Uterus (tissue), 4 donors: ENCODE data around the gene SMARCC2. TPM values are rescaled to one million over a fixed set of nuclear protein-coding genes. Genes with fewer than 3 reads are reported as not detected.

ENCODE experiments used
- total RNA-seq, 4 donors: library from RNA; depleted of rRNA in 3 of 4; stranded (reverse); fragments of >200 nt in 3 of 4; gene quantifications; one replicate each; pipeline versions ENCODE4 v1.1.0 to v1.2.4, GENCODE V29; 2014 to 2023
- donor health status: DM: yes; HTN: yes; CAD: no.

Gene SMARCC2
- total RNA-seq, 4 donors from 2014 or later = 63.2 to 214 (median 81.0) TPM

Other genes with a start within 250 kb of the SMARCC2 start
- gene PMEL, start 223.4 kb downstream of the SMARCC2 start, total RNA-seq = 1 to 10 TPM in 2 of 4 donors, under 1 TPM in 1, not detected in 1; 0.26 to 3.6 (median 2.9) TPM
- gene CDK2, start 222.7 kb downstream of the SMARCC2 start, total RNA-seq = 10 to 100 TPM; 19.0 to 35.6 (median 28.7) TPM
- gene RAB5B, start 215.4 kb downstream of the SMARCC2 start, total RNA-seq = 100 to 1,000 TPM in 1 of 4 donors, 10 to 100 TPM in 3; 49.4 to 128 (median 67.2) TPM
- gene SUOX, start 192.2 kb downstream of the SMARCC2 start, total RNA-seq = 10 to 100 TPM in 3 of 4 donors, 1 to 10 TPM in 1; 5.1 to 35.5 (median 26.7) TPM
- gene IKZF4, start 168.4 kb downstream of the SMARCC2 start, total RNA-seq = 10 to 100 TPM in 1 of 4 donors, 1 to 10 TPM in 2, not detected in 1; 4.4 to 19.4 (median 5.6) TPM
- gene RPS26, start 147.6 kb downstream of the SMARCC2 start, total RNA-seq = 1,000 to 10,000 TPM in 1 of 4 donors, 100 to 1,000 TPM in 1, 10 to 100 TPM in 2; 35.4 to 1,129 (median 240) TPM
- gene ERBB3, start 109.3 kb downstream of the SMARCC2 start, total RNA-seq = 10 to 100 TPM in 1 of 4 donors, 1 to 10 TPM in 2, under 1 TPM in 1; 0.77 to 29.0 (median 6.5) TPM
- 100 to 1,000 TPM in 1 of 4 donors, 10 to 100 TPM in 3; 64.4 to 120 (median 81.0) TPM for gene PA2G4, start 84.9 kb downstream of the SMARCC2 start, total RNA-seq
- 1,000 to 10,000 TPM; 1,022 to 4,789 (median 2,600) TPM for gene RPL41, start 72.8 kb downstream of the SMARCC2 start, total RNA-seq
- 1 to 10 TPM; 1.3 to 9.8 (median 4.2) TPM for gene ZC3H10, start 71.2 kb downstream of the SMARCC2 start, total RNA-seq
- gene ESYT1, start 61.2 kb downstream of the SMARCC2 start, total RNA-seq = 100 to 1,000 TPM in 3 of 4 donors, 10 to 100 TPM in 1; 98.4 to 203 (median 134) TPM
- gene MYL6B, start 36.9 kb downstream of the SMARCC2 start, total RNA-seq = 10 to 100 TPM in 3 of 4 donors, 1 to 10 TPM in 1; 6.7 to 57.5 (median 27.0) TPM
- gene MYL6, start 31.1 kb downstream of the SMARCC2 start, total RNA-seq = 1,000 to 10,000 TPM; 1,103 to 4,858 (median 2,577) TPM
- gene RNF41, start 32.4 kb upstream of the SMARCC2 start, total RNA-seq = 10 to 100 TPM; 40.3 to 84.8 (median 58.0) TPM
- gene NABP2, start 34.9 kb upstream of the SMARCC2 start, total RNA-seq = 10 to 100 TPM in 2 of 4 donors, 1 to 10 TPM in 2; 5.0 to 28.4 (median 12.2) TPM
- gene SLC39A5, start 40.6 kb upstream of the SMARCC2 start, total RNA-seq = 1 to 10 TPM in 1 of 4 donors, under 1 TPM in 2, not detected in 1; 0.29 to 1.8 (median 0.52) TPM
- 10 to 100 TPM in 2 of 4 donors, 1 to 10 TPM in 1, under 1 TPM in 1; 0.88 to 35.4 (median 15.5) TPM for gene ANKRD52, start 68.9 kb upstream of the SMARCC2 start, total RNA-seq
- 10 to 100 TPM in 3 of 4 donors, 1 to 10 TPM in 1; 2.1 to 28.9 (median 15.2) TPM for gene COQ10A, start 77.5 kb upstream of the SMARCC2 start, total RNA-seq
- gene CS, start 110.8 kb upstream of the SMARCC2 start, total RNA-seq = 100 to 1,000 TPM in 1 of 4 donors, 10 to 100 TPM in 3; 40.0 to 157 (median 72.8) TPM
- 10 to 100 TPM; 33.5 to 83.5 (median 67.3) TPM for gene CNPY2, start 126.5 kb upstream of the SMARCC2 start, total RNA-seq
- 100 to 1,000 TPM in 1 of 4 donors, 10 to 100 TPM in 3; 33.2 to 104 (median 50.6) TPM for gene PAN2, start 144.5 kb upstream of the SMARCC2 start, total RNA-seq
- under 1 TPM in 1 of 4 donors, not detected in 3; 0.97 TPM for gene IL23A, start 149.4 kb upstream of the SMARCC2 start, total RNA-seq
- gene STAT2, start 170.6 kb upstream of the SMARCC2 start, total RNA-seq = 100 to 1,000 TPM in 2 of 4 donors, 10 to 100 TPM in 2; 63.2 to 173 (median 122) TPM
- gene APOF, start 173.4 kb upstream of the SMARCC2 start, total RNA-seq = not detected